Measurements from ENCODE around the gene FADS1. TPM values are rescaled to one million over a fixed set of nuclear protein-coding genes. Genes with fewer than 3 reads are reported as not detected.

FADS1 gene
- total RNA-seq, 1 experiment from 2014 or later = 186 TPM

GRCh38 chr11:61785837-61786402 lies 30.9 kb downstream of the FADS1 start:
- Histone ChIP-seq H3K27ac (ENCODE audit: low read length) (no peak overlapping the region), H3K27me3 (ENCODE audit: control insufficient read depth, insufficient read depth, low read length) (no peaks in the 10 kb centered on the region), H3K4me3 (ENCODE audit: low read depth in 2 of 2, low read length in 2 of 2) (no peak overlapping the region), H3K4me1 (ENCODE audit: control insufficient read depth, insufficient read depth, low read length) (no peaks in the 10 kb centered on the region), H3K9me3 (ENCODE audit: control insufficient read depth, insufficient read depth, low read depth, low read length) (no peaks in the 10 kb centered on the region), H3K36me3 (ENCODE audit: control insufficient read depth, insufficient read depth, low read length) (peaks cover 2% of the 10 kb centered on the region; the same call in 1 of the 2 replicates)
- no peak for ATAC-seq
- POLR2A ChIA-PET = no interaction called here
- in situ Hi-C loops (cut with HindIII; ENCODE audit: low pct_unique_long_range_greater_than_20kb, low sequenced_read_pairs) = no loop called here
- no peak for DNase-seq (ENCODE audit: low read depth, low spot score)
- BruUV-seq (replicated peaks) = no TSS peak
- TF ChIP-seq SIN3A (IDR thresholded peaks at IDR 0.05; ENCODE audit: borderline replicate concordance, insufficient read depth, low read depth, low read length) (no peak), CTCF (IDR thresholded peaks at IDR 0.05) (no peak)
- intact Hi-C loops (cut with micrococcal nuclease; ENCODE audit: unreplicated experiment) = loop anchor here (5.0 kb wide), 1 partner anchor 34 kb away; the partner anchor contains the start of gene MYRF
- CTCF ChIA-PET = interaction anchor here (0.9 kb wide), 1 partner anchor 21 kb away, joined by 3 read pairs; no protein-coding TSS in a partner anchor

GRCh38 chr11:61784506-61784805 lies 32.3 kb downstream of the FADS1 start:
- H3K9me3 ChIP-seq (ENCODE audit: control insufficient read depth, insufficient read depth, low read depth, low read length) = no peaks in the 10 kb centered on the region
- no peaks in the 10 kb centered on the region for H3K4me1 ChIP-seq (ENCODE audit: control insufficient read depth, insufficient read depth, low read length)
- no TSS peak for BruUV-seq (replicated peaks)
- no peaks in the 10 kb centered on the region for H3K27me3 ChIP-seq (ENCODE audit: control insufficient read depth, insufficient read depth, low read length)
- in situ Hi-C loops (cut with HindIII; ENCODE audit: low pct_unique_long_range_greater_than_20kb, low sequenced_read_pairs) = no loop called here
- peaks cover under 1% of the 10 kb centered on the region; the same call in 1 of the 2 replicates for H3K36me3 ChIP-seq (ENCODE audit: control insufficient read depth, insufficient read depth, low read length)
- POLR2A ChIA-PET = no interaction called here
- TF ChIP-seq SIN3A (IDR thresholded peaks at IDR 0.05; ENCODE audit: borderline replicate concordance, insufficient read depth, low read depth, low read length) (no peak), TCF7L2 (IDR thresholded peaks at IDR 0.05; ENCODE audit: low read depth, low read length) (no peak), REST (IDR thresholded peaks at IDR 0.05; ENCODE audit: insufficient read depth in 1 of 2, low read depth in 2 of 2, low read length in 1 of 2) (no peak), POLR2AphosphoS5 (IDR thresholded peaks at IDR 0.05; ENCODE audit: low read depth, low read length) (no peak), CTCF (IDR thresholded peaks at IDR 0.05) (no peak)
- ATAC-seq = no peak
- intact Hi-C loops (cut with micrococcal nuclease; ENCODE audit: unreplicated experiment) = no loop called here
- no peak overlapping the region for H3K4me3 ChIP-seq (ENCODE audit: low read depth in 2 of 2, low read length in 2 of 2)
- no peak overlapping the region for H3K27ac ChIP-seq (ENCODE audit: low read length)
- CTCF ChIA-PET = interaction anchor here (0.6 to 1.2 kb wide), 2 partner anchors 9 to 37 kb away, joined by 3 read pairs; no protein-coding TSS in a partner anchor
- no peak for DNase-seq (ENCODE audit: low read depth, low spot score)
